ENCODE measurements around the gene GNAT1. TPM values are rescaled to one million over a fixed set of nuclear protein-coding genes. Genes with fewer than 3 reads are reported as not detected.

GNAT1 gene
- total RNA-seq, 1 experiment from 2014 or later = not detected

- Histone ChIP-seq H4K91ac (ENCODE audit: insufficient read length, low read depth, low read length) (no peak within 1 kb of the TSS), H3K27ac (ENCODE audit: insufficient read length, low read depth, low read length) (no peak within 1 kb of the TSS), H2BK15ac (ENCODE audit: low read depth, low read length) (no peak within 1 kb of the TSS), H4K8ac (replicated peaks; ENCODE audit: insufficient read length, low read depth, low read length) (no peak within 1 kb of the TSS), H2AK5ac (ENCODE audit: insufficient read length, low read length) (no peak within 1 kb of the TSS), H3K23ac (ENCODE audit: insufficient read length, low read depth, low read length) (no peak within 1 kb of the TSS), H3K14ac (ENCODE audit: insufficient read depth, low read length) (no peak within 1 kb of the TSS), H2AFZ (ENCODE audit: low read length) (no peak within 1 kb of the TSS), H3K4me2 (ENCODE audit: insufficient read depth, insufficient read length, low read length) (peak within 1 kb of the TSS; percentile 54), H3K9ac (ENCODE audit: extremely low read depth, insufficient read length, low read length) (no peak within 1 kb of the TSS), H3K4ac (ENCODE audit: low read depth, low read length) (no peak within 1 kb of the TSS), H3K9me3 (ENCODE audit: control insufficient read depth, low read depth, low read length) (no peaks in the 10 kb centered on the region), H3K23me2 (ENCODE audit: insufficient read length, low read depth, low read length, poor library complexity, severe bottlenecking) (peaks cover 7% of the 10 kb centered on the region), H3K56ac (ENCODE audit: insufficient read length, low read depth, low read length) (no peak within 1 kb of the TSS), H3K79me2 (ENCODE audit: insufficient read depth, low read length) (no peaks in the 10 kb centered on the region), H3K27me3 (ENCODE audit: insufficient read depth, low read length) (peaks cover 7% of the 10 kb centered on the region; the same call in 1 of the 2 replicates), H2BK5ac (ENCODE audit: insufficient read length, low read length) (no peak within 1 kb of the TSS), H2BK20ac (ENCODE audit: low read depth, low read length, poor library complexity, severe bottlenecking) (no peak within 1 kb of the TSS), H3T11ph (ENCODE audit: low read length) (no peak within 1 kb of the TSS), H2BK120ac (ENCODE audit: low read depth, low read length, poor library complexity, severe bottlenecking) (no peak within 1 kb of the TSS), H3K79me1 (ENCODE audit: insufficient read depth, low read depth, low read length, poor library complexity, severe bottlenecking) (no peaks in the 10 kb centered on the region), H4K5ac (ENCODE audit: insufficient read length, low read depth, low read length) (no peak within 1 kb of the TSS), H3K18ac (ENCODE audit: insufficient read length, low read depth, low read length) (no peak within 1 kb of the TSS), H4K20me1 (ENCODE audit: control insufficient read depth, insufficient read depth, insufficient read length) (no peaks in the 10 kb centered on the region), H2BK12ac (ENCODE audit: insufficient read length, low read depth, low read length) (no peak within 1 kb of the TSS), H3K4me1 (ENCODE audit: insufficient read depth, low read length) (no peaks in the 10 kb centered on the region)
- peak; percentile 78 for DNase-seq
- Mint-ChIP-seq H3K9me3 (no peaks in the 10 kb centered on the region; a peak in 1 of 5 replicates), H3K27me3 (ENCODE audit: low read depth) (peaks cover 64% of the 10 kb centered on the region), H3K27ac (no peak within 1 kb of the TSS), H3K4me1 (peaks cover 26 to 31% of the 10 kb centered on the region in 2 experiments), H3K4me3 (peak within 1 kb of the TSS; percentile 57 to 74), H3K36me3 (ENCODE audit: insufficient read depth in 1 of 3, low read depth in 3 of 3) (no peaks in the 10 kb centered on the region)
- TF ChIP-seq, protein P1, sequence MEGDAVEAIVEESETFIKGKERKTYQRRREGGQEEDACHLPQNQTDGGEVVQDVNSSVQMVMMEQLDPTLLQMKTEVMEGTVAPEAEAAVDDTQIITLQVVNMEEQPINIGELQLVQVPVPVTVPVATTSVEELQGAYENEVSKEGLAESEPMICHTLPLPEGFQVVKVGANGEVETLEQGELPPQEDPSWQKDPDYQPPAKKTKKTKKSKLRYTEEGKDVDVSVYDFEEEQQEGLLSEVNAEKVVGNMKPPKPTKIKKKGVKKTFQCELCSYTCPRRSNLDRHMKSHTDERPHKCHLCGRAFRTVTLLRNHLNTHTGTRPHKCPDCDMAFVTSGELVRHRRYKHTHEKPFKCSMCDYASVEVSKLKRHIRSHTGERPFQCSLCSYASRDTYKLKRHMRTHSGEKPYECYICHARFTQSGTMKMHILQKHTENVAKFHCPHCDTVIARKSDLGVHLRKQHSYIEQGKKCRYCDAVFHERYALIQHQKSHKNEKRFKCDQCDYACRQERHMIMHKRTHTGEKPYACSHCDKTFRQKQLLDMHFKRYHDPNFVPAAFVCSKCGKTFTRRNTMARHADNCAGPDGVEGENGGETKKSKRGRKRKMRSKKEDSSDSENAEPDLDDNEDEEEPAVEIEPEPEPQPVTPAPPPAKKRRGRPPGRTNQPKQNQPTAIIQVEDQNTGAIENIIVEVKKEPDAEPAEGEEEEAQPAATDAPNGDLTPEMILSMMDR (conservative IDR thresholded peaks at IDR 0.05) = no peak
- WGBS (ENCODE audit: extremely low coverage, insufficient read length, low lambda C conversion rate) = no CpG with 5 or more reads among the region's 41 CpGs
Measured at GRCh38 chr3:50204804-50205412, 13.5 kb downstream of the GNAT1 start, which contains the start of gene SLC38A3. TSS of gene SLC38A3 (plus strand) at chr3:50205271. CDS start at chr3:50214200, 8,929 bp downstream.
